Chondrocyte (in vitro differentiated cells): ENCODE data around the gene ATM. TPM values are rescaled to one million over a fixed set of nuclear protein-coding genes. Genes with fewer than 3 reads are reported as not detected.
"Not testable (repeated sequence)": the region's sequence is repeated elsewhere in the genome, so short reads cannot be mapped to it uniquely, and the experiment has no call there.

Experiments used
- DNase-seq: peaks from one replicate; pipeline ENCODE4 v3.0.0; 2021; ENCODE audit warnings: mixed read lengths, low spot score
- H3K27ac Mint-ChIP-seq: one replicate; pipeline ENCODE4 v1.8.0; 2021; ENCODE audit warnings: mild to moderate bottlenecking, moderate library complexity, mixed read lengths; ENCODE audit not compliant: unreplicated experiment
- H3K27me3 Mint-ChIP-seq: 2 replicates; pipeline ENCODE4 v1.8.0; 2021; ENCODE audit warnings: low read depth, mixed read lengths
- H3K36me3 Mint-ChIP-seq: 2 replicates; pipeline ENCODE4 v1.8.0; 2021; ENCODE audit warnings: low read depth, mixed read lengths
- H3K4me1 Mint-ChIP-seq: 2 replicates; pipeline ENCODE4 v1.8.0; 2021; ENCODE audit warnings: low read depth, mild to moderate bottlenecking, mixed read lengths
- H3K4me3 Mint-ChIP-seq: one replicate; pipeline ENCODE4 v1.8.0; 2021; ENCODE audit warnings: mild to moderate bottlenecking, moderate library complexity, mixed read lengths; ENCODE audit not compliant: unreplicated experiment
- H3K9me3 Mint-ChIP-seq: 2 replicates; pipeline ENCODE4 v1.8.0; 2021; ENCODE audit warnings: low read depth, mixed read lengths
- CTCF ChIP-seq: fragments of 200-600 bp; sonication (generic); IDR thresholded peaks from 2 replicates; pipeline ENCODE4 v1.5.0; 2021; ENCODE audit warnings: antibody characterized with exemption, mild to moderate bottlenecking, moderate library complexity
- total RNA-seq: library from RNA; stranded (reverse); gene quantifications from 3 replicates; pipeline ENCODE4 v1.2.1, GENCODE V29; 2021

The ATM gene
- total RNA-seq, 1 donor from 2014 or later, result 59.5 TPM

- no peak for DNase-seq
- Mint-ChIP-seq H3K4me3 (no peak overlapping the region), H3K36me3 (peaks cover 28% of the 10 kb centered on the region), H3K4me1 (no peaks in the 10 kb centered on the region), H3K9me3 (peaks cover 9% of the 10 kb centered on the region), H3K27me3 (no peaks in the 10 kb centered on the region), H3K27ac (no peak overlapping the region)
- TF ChIP-seq CTCF, result no peak
These were observed 145.3 kb downstream of the ATM start for GRCh38 chr11:108368134-108368533.

- H3K9me3 Mint-ChIP-seq, result peaks cover 11% of the 10 kb centered on the region
- TF ChIP-seq CTCF, result no peak
- no peak overlapping the region for H3K27ac Mint-ChIP-seq
- H3K27me3 Mint-ChIP-seq, result no peaks in the 10 kb centered on the region
- H3K36me3 Mint-ChIP-seq, result peaks cover 31% of the 10 kb centered on the region
- H3K4me1 Mint-ChIP-seq, result no peaks in the 10 kb centered on the region
- DNase-seq, result no peak
- H3K4me3 Mint-ChIP-seq, result no peak overlapping the region
These were observed 146.2 kb downstream of the ATM start for GRCh38 chr11:108369064-108369463.

- Mint-ChIP-seq H3K9me3 (peaks cover 14% of the 10 kb centered on the region), H3K27me3 (no peaks in the 10 kb centered on the region), H3K36me3 (peaks cover 27% of the 10 kb centered on the region), H3K4me3 (no peak overlapping the region), H3K27ac (no peak overlapping the region), H3K4me1 (no peaks in the 10 kb centered on the region)
- DNase-seq, result no peak
- TF ChIP-seq CTCF, result no peak
These were observed 147.4 kb downstream of the ATM start for GRCh38 chr11:108370315-108370714.

GRCh38 chr11:108370990-108371389 lies 148.1 kb downstream of the ATM start:
- H3K9me3 Mint-ChIP-seq, result peaks cover 14% of the 10 kb centered on the region
- no peak for DNase-seq
- H3K36me3 Mint-ChIP-seq, result peaks cover 24% of the 10 kb centered on the region
- no peaks in the 10 kb centered on the region for H3K27me3 Mint-ChIP-seq
- no peaks in the 10 kb centered on the region for H3K4me1 Mint-ChIP-seq
- H3K4me3 Mint-ChIP-seq, result no peak overlapping the region
- TF ChIP-seq CTCF, result no peak
- H3K27ac Mint-ChIP-seq, result no peak overlapping the region

GRCh38 chr11:108373505-108373904 lies 150.6 kb downstream of the ATM start:
- not testable (repeated sequence) for H3K27me3 Mint-ChIP-seq, H3K27ac Mint-ChIP-seq, H3K4me1 Mint-ChIP-seq, DNase-seq, H3K4me3 Mint-ChIP-seq
- Mint-ChIP-seq H3K36me3 (peaks cover 21% of the 10 kb centered on the region), H3K9me3 (peaks cover 16% of the 10 kb centered on the region)

GRCh38 chr11:108388576-108388975 lies 165.7 kb downstream of the ATM start:
- Mint-ChIP-seq H3K36me3 (no peaks in the 10 kb centered on the region), H3K4me3 (no peak overlapping the region), H3K27me3 (no peaks in the 10 kb centered on the region), H3K9me3 (no peaks in the 10 kb centered on the region), H3K27ac (no peak overlapping the region), H3K4me1 (no peaks in the 10 kb centered on the region)
- DNase-seq, result no peak
- TF ChIP-seq CTCF, result no peak
